Stomach (tissue), 9 donors: Measurements from ENCODE around the gene PRDM16. TPM values are rescaled to one million over a fixed set of nuclear protein-coding genes. Genes with fewer than 3 reads are reported as not detected.

ENCODE experiments used
- DNase-seq, 2 donors: peaks; one replicate each; pipeline versions ENCODE4 v3.0.0 to v3.0.0-alpha.2; 2013 to 2019
- H3K27ac ChIP-seq, 5 donors: fragments of 200-600 bp in 4 of 5; sonication (generic) in 4 of 5; one replicate each; pipeline ENCODE4 v1.5.1; 2013 to 2019; ENCODE audit warnings: mild to moderate bottlenecking in 1 of 5, moderate library complexity in 1 of 5
- H3K27me3 ChIP-seq, 3 donors: fragments of 200-600 bp; sonication (generic); one replicate each; pipeline ENCODE4 v1.5.1; 2017 to 2019; ENCODE audit warnings: mixed run types in 1 of 3
- H3K36me3 ChIP-seq, 4 donors: fragments of 200-600 bp; sonication (generic); 1 replicate in 3 of 4; 2 replicates in 1 of 4; pipeline ENCODE4 v1.5.1; 2016 to 2019
- H3K4me1 ChIP-seq, 4 donors: fragments of 200-600 bp; sonication (generic); one replicate each; pipeline ENCODE4 v1.5.1; 2016 to 2019
- H3K4me3 ChIP-seq, 4 donors: fragments of 200-600 bp; sonication (generic) in 3 of 4; one replicate each; pipeline ENCODE4 v1.5.1; 2016 to 2019; ENCODE audit warnings: mild to moderate bottlenecking in 1 of 4
- H3K9me3 ChIP-seq, 4 donors: fragments of 200-600 bp; sonication (generic); one replicate each; pipeline ENCODE4 v1.5.1; 2016 to 2019
- EP300 ChIP-seq: sonication (generic); formaldehyde crosslinking; IDR thresholded peaks from one replicate; pipeline ENCODE4 v1.6.1; 2017; ENCODE audit warnings: antibody characterized with exemption
- POLR2A ChIP-seq, 4 donors: fragments of 450-650 bp; IDR thresholded peaks; one replicate each; pipeline ENCODE4 v1.6.1; 2016; ENCODE audit warnings: antibody characterized with exemption in 4 of 4, control low read depth in 2 of 4, mild to moderate bottlenecking in 1 of 4, moderate library complexity in 1 of 4
- POLR2AphosphoS5 ChIP-seq, 3 donors: sonication (generic); formaldehyde crosslinking; IDR thresholded peaks; one replicate each; pipeline ENCODE4 v1.6.1; 2016; ENCODE audit warnings: antibody characterized with exemption in 3 of 3
- WGBS, 5 donors: extraction: QIAGEN DNeasy Blood & Tissue Kit in 3 of 5; methylation state at CpG; one replicate each; pipeline versions ENCODE4 v1.1.5 to v1.1.7; 2013 to 2018; 5-methylcytosine and 5-hydroxymethylcytosine counted together
- intact Hi-C: fragments of 100-400 bp; cut with DNase I; formaldehyde crosslinking; loops from one replicate; pipeline ENCODE4 v1.15.1; 2023; ENCODE audit warnings: low total_unique reads
- polyA plus RNA-seq, 3 donors: library from polyadenylated mRNA; stranded (reverse); fragments of 200-250 nt; gene quantifications; one replicate each; pipeline ENCODE4 v1.2.3, GENCODE V29; 2013
- total RNA-seq, 5 donors: library from RNA; depleted of rRNA; stranded (reverse); fragments of >200 nt; gene quantifications; one replicate each; pipeline versions ENCODE4 v1.1.0 to v1.2.3, GENCODE V29; 2014 to 2016
- TF ChIP-seq, protein P1 (sequence below), 7 experiments: fragments of 450-650 bp in 4 of 7; fragments of 200-600 bp in 3 of 7; sonication (generic) in 3 of 7; IDR thresholded peaks; one replicate each; pipeline ENCODE4 v1.5.1; 2016 to 2019; ENCODE audit warnings: antibody characterized with exemption in 7 of 7, control low read depth in 2 of 7, mild to moderate bottlenecking in 1 of 7
- donor health status: healthy with polysubstance abuse.
- donor health status: Bipolar disorder and iron deficiency.
- donor health status: healthy.

PRDM16 gene
- total and polyA plus RNA-seq, 8 donors, result 0.29 to 222 (median 15.8) TPM

- Histone ChIP-seq H3K27ac (no peak overlapping the region), H3K36me3 (no peaks in the 10 kb centered on the region), H3K4me3 (no peak overlapping the region), H3K4me1 (no peaks in the 10 kb centered on the region), H3K27me3 (peaks cover 0 to 50% (median 3%) of the 10 kb centered on the region in 3 donors), H3K9me3 (peaks cover 0 to 10% (median 5%) of the 10 kb centered on the region in 4 donors)
- intact Hi-C loops, result no loop called here
- no peak for TF ChIP-seq EP300
- TF ChIP-seq, protein P1, sequence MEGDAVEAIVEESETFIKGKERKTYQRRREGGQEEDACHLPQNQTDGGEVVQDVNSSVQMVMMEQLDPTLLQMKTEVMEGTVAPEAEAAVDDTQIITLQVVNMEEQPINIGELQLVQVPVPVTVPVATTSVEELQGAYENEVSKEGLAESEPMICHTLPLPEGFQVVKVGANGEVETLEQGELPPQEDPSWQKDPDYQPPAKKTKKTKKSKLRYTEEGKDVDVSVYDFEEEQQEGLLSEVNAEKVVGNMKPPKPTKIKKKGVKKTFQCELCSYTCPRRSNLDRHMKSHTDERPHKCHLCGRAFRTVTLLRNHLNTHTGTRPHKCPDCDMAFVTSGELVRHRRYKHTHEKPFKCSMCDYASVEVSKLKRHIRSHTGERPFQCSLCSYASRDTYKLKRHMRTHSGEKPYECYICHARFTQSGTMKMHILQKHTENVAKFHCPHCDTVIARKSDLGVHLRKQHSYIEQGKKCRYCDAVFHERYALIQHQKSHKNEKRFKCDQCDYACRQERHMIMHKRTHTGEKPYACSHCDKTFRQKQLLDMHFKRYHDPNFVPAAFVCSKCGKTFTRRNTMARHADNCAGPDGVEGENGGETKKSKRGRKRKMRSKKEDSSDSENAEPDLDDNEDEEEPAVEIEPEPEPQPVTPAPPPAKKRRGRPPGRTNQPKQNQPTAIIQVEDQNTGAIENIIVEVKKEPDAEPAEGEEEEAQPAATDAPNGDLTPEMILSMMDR (IDR thresholded peaks at IDR 0.05), result no peak
- TF ChIP-seq POLR2AphosphoS5 (IDR thresholded peaks at IDR 0.05), result no peak
- no peak for TF ChIP-seq POLR2A (IDR thresholded peaks at IDR 0.05)
- 81 to 93% (median 90%) methylated on average over 9 of the region's 9 CpGs for WGBS, 5 donors
- no peak for DNase-seq
Observed at GRCh38 chr1:3053366-3053980, 15.5 kb upstream of the PRDM16 start.

DNA sequence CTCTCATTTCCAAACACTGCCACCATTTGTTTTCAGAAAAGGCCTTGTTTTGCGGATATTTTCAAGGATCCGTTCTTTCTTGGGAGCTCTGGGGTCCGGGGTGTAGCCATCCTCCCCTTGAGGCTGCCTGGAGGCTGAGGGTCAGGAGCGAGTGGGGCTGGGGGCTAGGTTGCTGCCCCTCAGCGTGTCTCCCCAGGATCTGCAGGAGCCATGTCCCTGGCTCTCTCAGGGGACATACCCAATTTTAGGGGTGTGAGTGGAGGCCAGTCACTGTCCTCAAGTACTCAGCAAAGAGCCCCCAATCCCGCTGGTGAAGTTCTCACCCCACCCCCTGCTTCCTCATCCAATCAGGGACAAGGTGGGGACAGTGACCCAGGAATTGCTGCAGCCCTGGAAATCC lies 15.0 kb upstream of the PRDM16 start:
- Histone ChIP-seq H3K36me3 (peaks cover 0 to 3% (median 0%) of the 10 kb centered on the region in 4 donors), H3K27me3 (peaks cover 0 to 55% (median 3%) of the 10 kb centered on the region in 3 donors), H3K4me3 (no peak overlapping the region), H3K9me3 (peaks cover 0 to 10% (median 5%) of the 10 kb centered on the region in 4 donors), H3K4me1 (no peaks in the 10 kb centered on the region), H3K27ac (no peak overlapping the region)
- TF ChIP-seq POLR2A (IDR thresholded peaks at IDR 0.05) (no peak), EP300 (no peak), POLR2AphosphoS5 (IDR thresholded peaks at IDR 0.05) (no peak)
- TF ChIP-seq, protein P1 (IDR thresholded peaks at IDR 0.05), result no peak
- no peak for DNase-seq
- WGBS, 5 donors, result 73 to 86% (median 82%) methylated on average over 6 of the region's 6 CpGs
- intact Hi-C loops, result no loop called here

GRCh38 chr1:3054474-3054873 lies 14.5 kb upstream of the PRDM16 start:
- DNase-seq, result peak in 1 of 2 donors; percentile 25
- Histone ChIP-seq H3K36me3 (peaks cover 0 to 4% (median 0%) of the 10 kb centered on the region in 4 donors), H3K4me3 (no peak overlapping the region), H3K27ac (no peak overlapping the region), H3K27me3 (peaks cover 0 to 54% (median 3%) of the 10 kb centered on the region in 3 donors), H3K4me1 (no peaks in the 10 kb centered on the region), H3K9me3 (peaks cover 0 to 10% (median 5%) of the 10 kb centered on the region in 4 donors)
- intact Hi-C loops, result no loop called here
- TF ChIP-seq EP300, result no peak
- TF ChIP-seq POLR2A (IDR thresholded peaks at IDR 0.05), result no peak
- TF ChIP-seq, protein P1 (IDR thresholded peaks at IDR 0.05), result no peak
- TF ChIP-seq POLR2AphosphoS5 (IDR thresholded peaks at IDR 0.05), result no peak
- 60 to 72% (median 64%) methylated on average over 12 of the region's 12 CpGs for WGBS, 5 donors

GRCh38 chr1:3055051-3055450 lies 14.0 kb upstream of the PRDM16 start:
- peaks cover 0 to 10% (median 5%) of the 10 kb centered on the region in 4 donors for H3K9me3 ChIP-seq
- WGBS, 5 donors, result 48 to 72% (median 62%) methylated on average over 8 to 9 of the region's 9 CpGs
- H3K27ac ChIP-seq, result no peak overlapping the region
- H3K36me3 ChIP-seq, result peaks cover 0 to 4% (median 2%) of the 10 kb centered on the region in 4 donors
- no peaks in the 10 kb centered on the region for H3K4me1 ChIP-seq
- no peak overlapping the region for H3K4me3 ChIP-seq
- TF ChIP-seq POLR2A (IDR thresholded peaks at IDR 0.05), result no peak
- TF ChIP-seq, protein P1 (IDR thresholded peaks at IDR 0.05), result no peak
- TF ChIP-seq EP300, result no peak
- TF ChIP-seq POLR2AphosphoS5 (IDR thresholded peaks at IDR 0.05), result no peak
- peak in 1 of 2 donors; percentile 21 for DNase-seq
- intact Hi-C loops, result no loop called here
- H3K27me3 ChIP-seq, result peaks cover 0 to 55% (median 3%) of the 10 kb centered on the region in 3 donors
